HG02981 (cell line): Measurements from ENCODE around the gene FIGN.

Experiments
- ATAC-seq: cut with Tn5 transposase; IDR thresholded peaks from one replicate; pipeline ENCODE4 v1.9.1; 2021; ENCODE audit warnings: mild to moderate bottlenecking, moderate library complexity; ENCODE audit not compliant: unreplicated experiment

Gene FIGN

DNA sequence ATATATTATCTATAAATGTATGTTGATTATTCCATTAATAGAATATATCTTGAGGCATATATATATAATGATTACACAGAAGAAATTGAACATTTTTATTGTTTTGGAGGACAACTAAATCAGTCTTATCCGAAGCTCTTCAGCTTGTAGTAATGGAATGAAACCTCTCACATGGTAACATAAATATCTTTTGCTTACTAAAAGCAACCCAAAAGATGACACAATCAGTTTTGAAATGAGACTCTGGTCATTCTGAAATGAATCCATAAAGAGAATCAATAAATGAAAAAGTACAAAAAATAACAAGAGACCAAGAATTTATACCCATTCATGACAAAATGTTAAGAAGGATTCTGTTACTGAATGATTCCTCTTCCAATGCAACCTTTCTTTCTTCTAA lies 110.2 kb downstream of the FIGN start:
- no peak for ATAC-seq

DNA sequence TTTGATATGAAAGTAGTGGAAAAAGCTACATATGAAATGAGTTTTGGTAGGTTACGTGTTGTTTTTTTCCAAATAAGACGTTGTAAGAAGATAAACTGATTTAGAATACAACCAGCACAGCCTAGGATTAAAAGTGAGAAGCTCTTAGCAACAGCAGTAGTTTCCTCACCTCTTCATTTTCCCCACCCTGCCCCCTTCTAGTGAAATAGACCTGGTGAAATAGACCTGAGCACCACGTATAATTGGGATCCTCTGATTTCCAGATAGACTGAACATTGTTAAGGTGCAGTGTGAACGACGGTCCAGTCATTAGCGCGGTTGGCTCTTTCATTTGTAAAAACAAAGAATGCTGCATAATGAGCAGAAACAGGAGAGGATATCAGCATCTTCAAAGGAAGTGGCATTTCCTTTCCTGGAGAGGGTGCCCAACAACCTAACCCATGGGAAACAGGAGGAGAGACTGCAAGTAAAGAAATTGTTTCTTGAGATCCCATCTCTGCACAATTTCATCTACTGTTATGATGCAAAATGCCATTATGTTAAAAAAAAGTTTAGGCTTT lies 114.3 kb downstream of the FIGN start:
- no peak for ATAC-seq

DNA sequence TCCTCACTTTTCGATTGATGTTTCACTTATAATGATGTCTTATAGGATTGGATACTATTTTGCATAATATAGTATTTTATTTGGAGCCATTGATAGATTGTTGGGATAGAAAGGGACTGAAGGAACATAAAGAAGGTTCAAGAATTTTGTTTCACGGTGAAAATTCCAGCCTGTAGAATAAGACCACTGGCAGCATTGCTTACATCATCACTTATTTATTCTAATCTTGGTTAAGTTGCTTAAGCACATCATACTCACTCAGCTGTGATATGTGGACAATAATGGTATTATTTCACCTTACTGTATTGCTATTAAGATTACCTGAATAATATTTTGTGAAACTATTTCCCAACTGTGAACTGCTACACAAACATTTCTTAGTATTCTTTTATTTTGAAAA lies 118.3 kb downstream of the FIGN start:
- ATAC-seq, result no peak

DNA sequence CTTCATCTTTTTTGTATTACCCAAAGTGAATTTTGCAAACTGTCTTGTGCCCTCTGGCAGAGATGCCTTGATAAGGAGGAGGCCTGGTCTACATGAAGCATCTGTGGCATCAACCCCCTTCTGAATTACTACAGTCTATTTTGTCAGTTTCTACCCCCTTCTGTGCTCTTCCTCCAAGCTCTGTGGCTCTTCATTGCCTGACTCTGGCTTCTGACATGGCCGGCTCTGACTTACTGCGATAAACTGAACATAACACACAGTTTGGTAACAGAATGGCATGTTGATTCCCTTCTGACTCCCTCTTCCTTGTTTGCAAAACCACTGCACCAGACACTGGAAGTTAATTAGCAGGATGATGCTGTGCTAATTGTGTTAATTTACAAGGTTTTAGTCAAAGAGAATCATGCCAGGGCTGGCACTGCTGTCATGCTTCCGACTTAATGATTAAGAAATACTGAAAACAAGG lies 122.5 kb downstream of the FIGN start:
- no peak for ATAC-seq

DNA sequence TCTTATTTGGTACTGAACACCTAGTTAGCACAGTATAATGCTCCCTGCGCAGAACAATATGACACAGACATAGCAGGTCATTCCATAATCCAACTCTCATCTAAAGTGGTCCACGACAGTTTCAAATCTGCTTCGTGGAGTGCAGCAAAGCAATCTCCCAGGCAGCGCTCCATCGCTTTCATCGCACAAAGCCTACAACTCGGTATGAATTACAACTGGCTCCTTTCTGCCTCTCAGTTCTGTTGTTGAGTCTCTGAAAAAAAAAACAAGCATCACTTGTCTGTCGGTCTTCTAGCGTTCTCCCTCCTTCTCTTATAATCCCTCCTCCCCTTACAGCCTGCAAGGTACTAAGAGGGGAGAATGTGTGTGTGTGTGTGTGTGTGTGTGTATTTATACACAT lies 123.5 kb downstream of the FIGN start:
- no peak for ATAC-seq

DNA sequence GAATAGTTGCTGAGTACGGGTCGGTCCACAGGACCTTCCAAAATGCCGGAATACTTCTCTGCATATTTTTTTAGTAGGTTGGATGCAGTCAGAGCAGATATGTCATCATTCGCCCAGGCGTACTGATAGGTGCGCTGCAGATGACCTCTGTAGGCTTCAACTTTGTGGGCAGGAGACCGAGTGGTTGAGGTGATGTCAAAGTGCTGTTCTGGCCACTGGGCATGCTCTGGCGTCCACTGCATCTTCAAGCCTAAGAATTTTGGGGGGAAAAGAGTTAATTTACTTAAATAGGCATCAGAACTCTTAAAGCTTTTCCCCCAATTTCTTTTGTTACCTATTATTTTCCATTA lies 124.3 kb downstream of the FIGN start:
- ATAC-seq, result no peak

DNA sequence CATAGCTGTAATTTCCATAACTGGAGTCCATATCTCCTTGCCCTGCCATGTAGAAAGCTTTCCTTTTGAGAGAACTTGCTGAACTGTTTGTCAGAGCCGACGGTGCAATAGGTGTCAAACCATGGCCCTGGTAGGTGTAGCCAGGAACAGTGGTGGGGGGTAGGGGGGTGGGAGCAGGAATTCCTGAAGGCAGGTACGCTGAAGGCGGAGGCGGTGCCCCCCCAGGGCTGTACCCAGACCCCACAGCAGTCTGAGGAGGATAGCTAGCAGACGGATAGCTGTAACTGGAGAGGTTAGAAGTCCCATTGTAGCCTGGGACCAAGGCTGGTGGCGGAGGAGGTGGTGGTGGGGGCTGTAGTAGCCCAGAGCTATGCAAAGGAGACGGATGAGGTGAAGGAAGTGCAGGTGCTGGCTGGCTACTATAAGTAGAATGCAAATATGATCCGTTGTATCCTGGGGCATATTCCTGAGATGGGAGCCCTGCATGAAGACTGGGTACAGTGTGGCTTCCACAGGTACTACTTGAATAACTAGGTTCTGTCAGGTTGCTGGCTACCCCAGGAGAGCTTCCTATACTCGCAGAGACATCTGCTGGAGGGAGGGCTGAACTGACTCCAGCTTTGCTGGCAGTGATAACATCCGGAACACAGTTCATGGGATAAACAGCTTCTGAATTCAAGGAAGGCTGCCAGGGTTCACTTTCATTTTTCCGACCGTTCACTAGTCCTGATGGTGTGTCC lies 124.8 kb downstream of the FIGN start:
- ATAC-seq, result no peak

DNA sequence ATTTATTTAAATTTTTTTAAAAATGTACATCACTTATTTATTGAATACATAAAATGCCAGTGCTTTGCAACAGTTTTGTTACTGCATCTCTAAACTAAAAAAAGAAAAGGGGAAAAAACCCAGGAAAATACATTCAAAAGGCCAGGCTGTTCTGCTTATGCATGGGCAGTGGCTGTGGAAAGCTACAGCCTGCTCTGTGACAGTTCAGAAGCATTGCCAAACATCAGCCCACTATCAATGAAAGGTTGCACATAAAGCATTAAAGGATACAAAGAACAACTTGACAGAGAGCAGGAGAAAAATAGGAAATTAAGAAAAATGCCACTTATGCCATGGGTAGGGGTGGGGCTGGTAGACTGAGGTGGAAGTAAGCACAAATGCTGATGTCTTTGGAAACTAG lies 128.2 kb downstream of the FIGN start:
- no peak for ATAC-seq

DNA sequence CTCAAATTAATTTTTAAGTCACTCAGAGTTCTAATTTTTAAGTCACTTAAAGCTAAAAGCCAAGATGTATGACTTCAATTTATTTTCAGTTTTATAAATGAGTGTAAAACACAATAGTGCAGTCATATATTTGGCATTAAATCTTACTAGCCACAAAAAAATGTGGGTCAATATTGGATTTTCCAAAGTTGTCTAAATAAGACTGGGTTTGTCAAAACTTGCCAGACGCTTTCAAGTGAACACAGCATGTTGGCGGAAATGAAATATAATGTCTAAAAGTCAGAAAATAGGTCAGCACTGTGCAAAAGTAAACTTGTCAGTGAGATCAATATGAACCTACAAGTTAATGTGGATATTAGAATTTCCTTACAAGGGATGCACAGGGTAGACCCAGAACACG lies 128.9 kb downstream of the FIGN start:
- no peak for ATAC-seq

DNA sequence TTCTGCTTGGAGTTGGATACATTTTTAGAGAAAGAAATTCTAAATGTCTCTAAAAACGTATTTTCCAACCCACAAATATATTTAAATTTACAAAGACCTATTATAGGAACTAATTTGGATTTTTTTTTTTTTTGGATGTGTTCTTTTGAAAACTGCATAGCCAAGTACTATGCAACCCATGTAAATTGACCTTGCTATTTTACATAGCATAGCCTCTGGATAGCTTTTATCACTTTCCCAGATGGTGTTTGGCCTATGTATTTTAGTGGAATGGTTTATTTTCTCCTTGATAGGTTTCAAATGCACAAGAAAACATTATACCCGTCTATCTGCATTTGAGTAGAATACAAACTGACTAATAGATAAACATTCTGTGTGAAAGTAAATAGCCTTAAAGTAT lies 130.0 kb downstream of the FIGN start:
- ATAC-seq, result no peak

DNA sequence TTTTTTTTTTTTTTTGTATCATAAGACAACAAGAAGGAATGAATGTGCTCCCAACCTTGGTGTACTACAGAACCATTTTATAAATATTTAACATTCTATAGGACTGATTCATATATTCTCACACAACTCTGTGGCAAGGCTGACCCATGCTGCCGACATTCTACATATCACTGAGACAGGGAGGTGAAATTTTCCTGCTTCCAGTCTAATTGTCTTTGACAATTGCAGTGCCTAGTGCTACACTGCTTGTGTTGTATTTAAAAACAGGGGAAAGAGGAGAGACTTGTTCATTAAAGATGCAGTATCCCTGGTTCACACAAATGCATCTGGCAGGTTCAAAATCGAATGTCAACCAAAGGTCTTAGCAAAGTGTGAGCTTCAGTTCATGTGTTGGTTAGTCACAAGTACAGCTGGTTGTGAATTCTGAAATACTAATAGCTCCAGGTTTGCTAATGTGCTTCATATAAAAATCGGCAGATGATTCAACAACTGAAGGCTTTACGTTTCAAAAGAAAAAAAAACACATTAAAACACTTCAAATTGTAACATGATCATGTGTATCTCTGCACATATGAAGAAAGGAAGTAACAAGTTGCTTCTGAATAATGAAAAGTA lies 130.8 kb downstream of the FIGN start:
- no peak for ATAC-seq

DNA sequence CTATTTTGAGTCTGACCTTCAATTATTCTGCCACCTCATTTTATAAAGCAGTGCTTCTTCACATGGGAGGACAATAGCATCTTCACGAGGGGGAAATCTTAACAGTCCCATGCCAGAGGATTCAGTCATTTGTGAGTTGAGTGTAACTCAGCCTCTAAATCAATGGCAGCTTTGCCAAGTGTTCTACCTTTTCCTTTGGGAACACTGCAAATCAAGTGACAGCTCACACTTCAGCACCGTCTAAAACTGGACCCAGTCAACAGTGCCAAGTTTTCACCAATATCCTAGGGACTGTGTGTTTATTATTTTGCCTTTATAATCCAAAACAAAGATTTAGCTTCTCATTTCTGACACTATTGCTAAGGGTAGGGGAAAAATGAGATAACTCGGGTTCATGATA lies 133.6 kb downstream of the FIGN start:
- ATAC-seq, result no peak

DNA sequence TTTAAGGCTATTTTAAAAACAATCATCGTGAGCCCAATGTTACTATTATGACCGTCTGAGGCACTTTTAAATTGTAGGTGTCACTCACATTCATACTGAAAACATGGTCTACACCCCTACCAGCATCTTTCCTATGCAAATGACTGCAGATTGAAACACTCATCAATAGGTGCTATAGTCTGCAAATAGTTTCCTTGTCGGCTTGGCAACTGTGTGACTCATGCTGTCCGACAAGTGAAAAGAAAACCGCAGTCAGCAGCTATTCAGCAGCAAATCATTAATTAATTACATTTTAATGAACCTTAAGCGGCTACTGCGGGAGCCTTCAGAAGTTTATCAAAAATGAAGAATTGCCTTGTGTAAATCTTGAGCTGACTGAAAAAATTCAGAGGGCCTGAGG lies 134.4 kb downstream of the FIGN start:
- ATAC-seq, result no peak

DNA sequence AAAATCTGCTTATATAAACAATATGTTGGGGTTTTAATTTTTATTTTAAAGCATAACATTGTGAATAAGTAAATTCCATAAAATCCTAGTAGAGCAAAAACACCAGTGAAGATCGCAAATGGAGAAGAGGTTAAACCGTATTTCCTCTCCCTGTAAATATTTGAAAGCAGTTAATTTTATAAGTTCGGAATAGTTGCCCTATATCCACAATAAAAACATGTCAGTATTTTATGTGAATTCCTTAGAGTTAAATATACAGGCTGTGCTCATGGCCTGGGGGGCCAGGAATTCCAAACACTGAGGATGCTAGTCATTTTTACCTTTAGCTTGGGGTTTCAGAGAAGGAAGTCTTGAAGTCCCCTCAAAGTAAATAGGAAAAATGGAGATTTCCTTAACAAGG lies 135.0 kb downstream of the FIGN start:
- ATAC-seq, result no peak

DNA sequence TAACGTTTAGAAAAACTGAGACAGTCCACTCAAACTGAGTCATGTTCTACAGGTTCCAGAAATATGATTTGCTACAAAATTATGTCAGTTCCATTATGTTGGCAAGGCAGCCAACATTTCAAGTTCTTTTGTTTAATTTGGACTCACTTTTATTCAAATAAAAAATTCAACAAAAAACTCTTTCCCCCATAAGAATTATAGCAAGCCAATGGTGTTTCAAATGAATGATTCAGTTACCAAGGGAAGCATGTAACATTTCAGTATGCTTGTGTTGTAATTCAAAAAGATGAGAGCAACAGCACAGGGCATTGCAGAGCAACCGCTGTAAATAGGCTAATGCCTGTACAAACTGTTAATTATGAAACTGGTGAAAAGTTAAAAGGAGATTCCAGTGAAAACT lies 140.8 kb downstream of the FIGN start:
- ATAC-seq, result no peak

DNA sequence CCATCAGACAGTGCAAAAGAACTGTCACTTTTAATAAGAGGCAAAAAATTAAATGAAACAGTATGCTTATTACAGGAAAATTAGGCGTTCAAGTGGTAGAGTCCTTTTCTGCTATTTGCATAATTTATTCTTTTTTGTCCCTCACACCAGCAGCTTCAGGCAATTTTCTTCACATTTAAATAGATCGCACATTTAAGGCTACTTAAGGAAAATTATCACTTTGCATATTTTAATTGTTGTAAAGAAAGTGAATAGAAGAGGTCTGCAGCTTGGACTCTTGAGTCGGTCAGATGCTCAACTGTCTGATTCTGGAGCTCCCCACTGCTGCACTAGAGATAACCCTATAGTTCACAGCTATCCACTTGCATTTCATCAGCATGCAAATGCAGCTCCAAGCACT lies 141.3 kb downstream of the FIGN start:
- ATAC-seq, result no peak

DNA sequence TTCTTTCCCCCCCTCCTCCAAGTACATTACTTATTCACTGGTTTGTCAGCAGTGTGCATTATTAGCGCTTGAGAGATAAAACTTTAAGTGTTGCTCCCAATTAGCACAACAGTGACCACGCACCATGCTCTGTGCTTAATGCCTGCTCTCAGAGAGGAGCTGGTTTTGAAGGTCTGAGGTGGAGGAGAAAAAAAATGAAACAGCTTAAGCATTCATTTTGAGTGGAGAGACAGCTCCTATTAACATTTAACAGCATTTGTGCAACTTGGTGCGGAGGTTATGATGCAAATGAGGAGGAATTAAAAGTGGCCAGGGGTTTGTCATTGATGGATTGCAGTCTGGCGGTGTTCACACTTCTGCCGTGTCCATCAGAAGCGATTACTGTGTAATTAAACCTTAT lies 141.8 kb downstream of the FIGN start:
- no peak for ATAC-seq

DNA sequence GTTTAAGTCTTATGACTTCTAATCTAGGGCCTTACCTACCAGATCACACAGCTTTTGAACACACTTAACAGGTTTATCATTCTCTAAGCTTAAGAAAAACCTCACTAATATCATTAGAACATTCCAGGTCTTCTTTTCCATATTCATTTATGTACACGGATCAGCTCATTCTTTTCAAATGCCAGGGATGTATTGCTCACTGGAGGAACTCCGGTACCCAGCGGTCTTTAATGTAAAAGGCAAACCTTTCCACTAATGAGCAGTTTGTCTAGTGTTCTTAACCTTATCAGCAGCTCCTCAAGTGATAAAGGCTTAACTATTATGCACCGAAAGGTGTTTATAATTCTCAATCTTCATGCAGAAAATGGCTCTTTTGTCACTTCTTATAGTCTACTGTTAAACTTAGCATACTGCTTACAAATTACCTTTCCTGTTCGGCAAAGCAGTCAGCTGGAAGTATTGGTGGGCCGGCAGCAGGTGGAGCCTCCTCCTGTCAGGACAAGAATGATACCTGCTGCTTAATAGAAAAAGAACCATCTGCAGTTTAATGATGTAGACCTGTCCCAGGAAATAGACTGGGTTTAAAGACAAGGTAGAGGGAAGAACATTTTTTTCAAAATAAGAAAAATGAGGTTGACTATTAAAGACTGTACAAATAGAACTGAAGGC lies 142.7 kb downstream of the FIGN start:
- ATAC-seq, result no peak

DNA sequence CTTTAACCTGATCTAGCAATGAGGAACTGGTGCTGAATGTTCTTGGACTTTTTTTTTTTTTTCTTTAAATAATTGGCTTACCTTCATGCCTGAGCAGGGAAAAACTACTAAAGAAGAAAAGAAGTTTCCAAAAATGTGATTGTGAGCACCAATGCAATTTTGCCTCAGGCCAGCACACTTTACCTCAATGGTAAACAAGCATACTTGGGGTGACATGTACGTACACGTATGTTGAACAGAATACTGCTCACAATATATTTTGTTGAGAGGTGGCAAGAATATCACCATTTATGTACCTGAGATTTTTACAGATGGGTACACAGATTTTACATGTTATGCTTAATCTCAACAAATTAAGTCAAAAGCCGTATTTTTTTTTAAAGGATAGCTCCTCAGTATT lies 144.3 kb downstream of the FIGN start:
- ATAC-seq, result no peak

DNA sequence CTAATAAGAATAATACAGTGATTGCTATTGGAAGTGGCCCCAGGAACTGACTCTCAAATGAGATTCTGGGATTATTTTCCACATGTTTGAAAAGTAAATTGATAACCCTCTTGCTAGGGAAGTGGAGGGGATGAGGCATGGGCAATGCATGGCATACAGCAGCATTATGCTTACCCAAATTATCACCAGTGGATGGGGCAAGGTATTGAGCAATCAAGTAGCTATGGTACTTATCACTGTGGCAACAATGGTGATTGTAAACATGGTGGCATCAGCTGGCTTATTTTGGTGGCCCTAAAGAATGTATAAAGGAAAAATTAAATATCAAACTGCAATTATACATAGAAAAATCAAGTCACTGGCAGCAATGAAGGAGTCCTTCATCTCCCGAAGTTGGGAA lies 155.1 kb downstream of the FIGN start:
- no peak for ATAC-seq

DNA sequence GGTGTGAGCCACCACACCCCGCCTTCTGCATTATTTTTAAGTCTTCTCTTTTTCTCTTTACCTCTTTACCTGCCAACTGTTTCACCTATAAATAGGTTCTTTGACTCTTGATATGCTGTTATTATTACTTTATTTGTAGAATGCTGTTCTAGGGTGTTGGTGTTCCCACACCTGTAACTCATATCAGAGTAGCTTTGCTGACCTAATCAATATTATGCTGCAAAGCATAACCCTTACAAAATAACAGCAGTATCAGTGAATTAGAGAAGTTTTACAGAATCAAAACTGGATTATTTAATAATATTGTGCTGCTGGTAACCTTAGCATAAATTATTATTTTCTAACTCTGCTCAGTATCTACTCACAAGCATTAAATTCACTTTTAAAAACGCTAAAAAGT lies 161.5 kb downstream of the FIGN start:
- no peak for ATAC-seq

DNA sequence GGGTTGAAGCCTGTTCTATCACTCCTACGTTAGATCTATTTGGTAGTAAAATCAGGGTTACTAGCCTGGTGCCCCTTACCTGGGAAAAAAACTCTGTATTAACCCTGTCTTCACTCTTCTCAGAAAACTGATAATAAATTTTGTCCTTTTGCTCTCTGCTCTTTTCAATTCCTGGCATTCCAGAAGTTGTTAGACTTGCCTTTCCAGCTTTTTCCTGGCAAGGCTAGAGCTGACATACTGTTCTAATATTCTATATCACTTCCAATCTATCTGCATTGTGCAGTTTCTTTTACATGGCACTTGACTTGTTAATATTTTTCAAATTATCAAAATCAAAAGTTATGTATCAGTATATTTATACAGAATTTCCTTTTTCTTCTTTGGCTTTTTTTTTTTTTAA lies 162.2 kb downstream of the FIGN start:
- no peak for ATAC-seq
